ENCODE data around the gene SLC39A9. TPM values are rescaled to one million over a fixed set of nuclear protein-coding genes. Genes with fewer than 3 reads are reported as not detected.
"Not testable (repeated sequence)": the region's sequence is repeated elsewhere in the genome, so short reads cannot be mapped to it uniquely, and the experiment has no call there.

Gene SLC39A9
- total RNA-seq, 2 donors from 2014 or later, result 44.3 to 58.8 TPM

DNA sequence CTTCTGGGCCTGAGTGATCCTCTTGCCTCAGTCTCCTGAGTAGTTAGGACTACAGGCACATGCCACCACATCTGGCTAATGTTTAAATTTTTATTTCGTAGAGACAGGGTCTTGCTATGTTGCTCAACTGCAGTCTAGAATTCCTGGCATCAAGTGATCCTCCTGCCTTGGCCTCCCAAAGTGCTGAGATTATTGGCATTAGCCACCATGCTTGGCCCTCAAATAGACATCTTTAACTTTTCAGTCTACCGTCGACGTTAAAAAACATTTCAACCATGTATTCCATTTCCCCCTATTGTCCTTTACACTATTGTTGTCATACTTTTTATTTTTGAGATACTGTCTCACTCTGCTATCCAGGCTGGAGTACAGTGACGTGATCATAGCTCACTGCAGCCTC lies 22.8 kb upstream of the SLC39A9 start:
- no peaks in the 10 kb centered on the region for H3K27me3 ChIP-seq (replicated peaks; ENCODE audit: insufficient read depth)
- no peaks in the 10 kb centered on the region for H3K4me1 ChIP-seq (ENCODE audit: control insufficient read depth in 1 of 2, low read depth in 2 of 2)
- peaks cover 10% of the 10 kb centered on the region for H3K36me3 ChIP-seq
- ATAC-seq (ENCODE audit: insufficient number of reproducible peaks, low FRiP score, low read depth) (no peak), DNase-seq (ENCODE audit: low spot score) (no peak)
- no peak overlapping the region for H3K27ac ChIP-seq
- TF ChIP-seq CTCF (IDR thresholded peaks at IDR 0.05), result no peak
- no peak overlapping the region for H3K4me3 ChIP-seq
- no peaks in the 10 kb centered on the region for H3K9me3 ChIP-seq

- no peak for ATAC-seq (ENCODE audit: insufficient number of reproducible peaks, low FRiP score, low read depth)
- no peak overlapping the region for H3K27ac ChIP-seq
- no peak for DNase-seq (ENCODE audit: low spot score)
- no peaks in the 10 kb centered on the region for H3K27me3 ChIP-seq (replicated peaks; ENCODE audit: insufficient read depth)
- H3K36me3 ChIP-seq, result peaks cover 10% of the 10 kb centered on the region
- TF ChIP-seq CTCF (IDR thresholded peaks at IDR 0.05), result no peak
- H3K4me1 ChIP-seq (ENCODE audit: control insufficient read depth in 1 of 2, low read depth in 2 of 2), result no peaks in the 10 kb centered on the region
- H3K4me3 ChIP-seq, result no peak overlapping the region
- H3K9me3 ChIP-seq, result no peaks in the 10 kb centered on the region
Measured at GRCh38 chr14:69376439-69376838, 22.1 kb upstream of the SLC39A9 start.

GRCh38 chr14:69378274-69378673 lies 20.2 kb upstream of the SLC39A9 start:
- no peaks in the 10 kb centered on the region for H3K9me3 ChIP-seq
- H3K27ac ChIP-seq, result no peak overlapping the region
- H3K4me3 ChIP-seq, result no peak overlapping the region
- no peaks in the 10 kb centered on the region for H3K27me3 ChIP-seq (replicated peaks; ENCODE audit: insufficient read depth)
- DNase-seq (ENCODE audit: low spot score), result no peak
- no peak for ATAC-seq (ENCODE audit: insufficient number of reproducible peaks, low FRiP score, low read depth)
- TF ChIP-seq CTCF (IDR thresholded peaks at IDR 0.05), result no peak
- peaks cover 10% of the 10 kb centered on the region for H3K36me3 ChIP-seq
- H3K4me1 ChIP-seq (ENCODE audit: control insufficient read depth in 1 of 2, low read depth in 2 of 2), result no peaks in the 10 kb centered on the region

DNA sequence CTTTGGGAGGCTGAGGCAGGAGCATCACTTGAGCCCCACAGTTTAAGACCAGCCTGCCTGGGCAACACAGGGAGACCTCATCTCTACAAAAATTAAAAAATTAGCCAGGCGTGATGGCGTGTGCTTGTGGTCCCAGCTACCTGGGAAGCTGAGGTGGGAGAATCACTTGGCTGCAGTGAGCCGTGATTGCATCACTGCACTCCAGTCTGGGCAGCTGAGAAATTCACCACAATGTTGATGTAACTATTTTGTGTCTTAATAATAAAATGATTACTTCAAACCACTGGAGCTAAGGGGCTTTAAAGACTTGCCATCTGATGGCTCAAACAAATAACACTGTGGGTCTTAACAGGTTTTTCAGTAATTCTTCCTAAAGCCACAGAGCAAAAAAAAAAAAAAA lies 11.2 kb upstream of the SLC39A9 start:
- Histone ChIP-seq H3K27me3 (replicated peaks; ENCODE audit: insufficient read depth) (no peaks in the 10 kb centered on the region), H3K27ac (no peak overlapping the region), H3K36me3 (peaks cover 17% of the 10 kb centered on the region), H3K4me1 (ENCODE audit: control insufficient read depth in 1 of 2, low read depth in 2 of 2) (peaks cover 4 to 12% of the 10 kb centered on the region in 2 donors), H3K9me3 (no peaks in the 10 kb centered on the region), H3K4me3 (no peak overlapping the region)
- TF ChIP-seq CTCF (IDR thresholded peaks at IDR 0.05), result no peak
- DNase-seq (ENCODE audit: low spot score) (no peak), ATAC-seq (ENCODE audit: insufficient number of reproducible peaks, low FRiP score, low read depth) (no peak)

DNA sequence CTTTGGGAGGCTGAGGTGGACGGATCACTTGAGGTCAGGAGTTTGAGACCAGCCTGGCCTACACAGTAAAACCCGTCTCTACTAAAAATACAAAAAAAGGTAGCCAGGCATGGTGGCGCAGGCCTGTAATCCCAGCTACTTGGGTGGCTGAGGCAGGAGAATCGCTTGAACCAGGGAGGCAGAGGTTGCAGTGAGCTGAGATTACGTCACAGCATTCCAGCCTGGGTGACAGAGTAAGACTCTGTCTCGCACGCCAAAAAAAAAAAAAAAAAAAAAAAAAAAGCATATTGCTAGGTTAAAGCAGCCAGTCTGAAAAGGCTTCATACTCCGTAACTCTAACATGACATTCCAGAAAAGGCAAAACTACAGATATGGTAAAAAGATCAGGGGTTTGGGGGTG lies 7.1 kb upstream of the SLC39A9 start:
- H3K4me1 ChIP-seq (ENCODE audit: control insufficient read depth in 1 of 2, low read depth in 2 of 2), result peaks cover 4 to 18% of the 10 kb centered on the region in 2 donors
- not testable (repeated sequence) for H3K9me3 ChIP-seq; H3K27me3 ChIP-seq (replicated peaks; ENCODE audit: insufficient read depth); ATAC-seq (ENCODE audit: insufficient number of reproducible peaks, low FRiP score, low read depth); DNase-seq (ENCODE audit: low spot score); H3K4me3 ChIP-seq; H3K27ac ChIP-seq
- peaks cover 31% of the 10 kb centered on the region for H3K36me3 ChIP-seq

DNA sequence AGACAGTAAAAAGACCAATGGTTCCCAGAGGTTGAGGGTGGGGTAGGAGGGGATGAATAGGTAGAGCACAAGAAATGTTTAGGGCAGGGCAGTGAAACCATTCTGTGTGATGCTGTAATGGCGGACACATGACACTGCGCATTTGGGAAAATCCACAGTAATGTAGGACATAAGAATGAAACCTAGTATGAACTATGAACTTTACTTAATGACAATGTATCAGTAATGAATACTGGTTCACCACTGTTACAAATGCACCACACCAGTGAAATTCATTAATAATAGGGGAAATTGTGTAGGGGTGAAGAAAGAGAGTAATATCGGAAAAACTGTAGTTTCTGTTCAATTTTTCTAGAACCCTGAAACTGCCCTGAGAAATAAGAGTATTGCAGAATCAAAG lies 6.0 kb upstream of the SLC39A9 start:
- H3K9me3 ChIP-seq, result no peaks in the 10 kb centered on the region
- TF ChIP-seq CTCF (IDR thresholded peaks at IDR 0.05), result no peak
- H3K36me3 ChIP-seq, result peaks cover 31% of the 10 kb centered on the region

More for the DNA sequence above, 6.0 kb upstream of the SLC39A9 start:
- ATAC-seq (ENCODE audit: insufficient number of reproducible peaks, low FRiP score, low read depth), result no peak
- peaks cover 13 to 29% of the 10 kb centered on the region in 2 donors for H3K4me1 ChIP-seq (ENCODE audit: control insufficient read depth in 1 of 2, low read depth in 2 of 2)
- no peaks in the 10 kb centered on the region for H3K27me3 ChIP-seq (replicated peaks; ENCODE audit: insufficient read depth)
- no peak for DNase-seq (ENCODE audit: low spot score)
- H3K27ac ChIP-seq, result no peak overlapping the region
- no peak overlapping the region for H3K4me3 ChIP-seq
